ENCODE measurements around the gene HSPB2. TPM values are rescaled to one million over a fixed set of nuclear protein-coding genes. Genes with fewer than 3 reads are reported as not detected.

The HSPB2 gene
- total and polyA plus RNA-seq, 2 of the 8 experiments (the other 6 are each of a cell fraction or from before 2014, with no cell fraction given), result 0.32 to 0.86 TPM

GRCh38 chr11:111932611-111932950 is 20.0 kb downstream of the HSPB2 start:
- Histone ChIP-seq H3K18ac (ENCODE audit: extremely low read depth, low read length) (no peak overlapping the region), H3K4me2 (ENCODE audit: insufficient read depth in 1 of 2, low read depth in 2 of 2, low read length in 2 of 2) (no peak overlapping the region), H3K14ac (ENCODE audit: insufficient read length) (no peak overlapping the region), H3K23me2 (ENCODE audit: low read depth, low read length) (peaks cover 7% of the 10 kb centered on the region; the same call in 1 of the 2 replicates), H3K4me3 (ENCODE audit: extremely low read depth in 1 of 4, insufficient read depth in 2 of 4, low read depth in 3 of 4, low read length in 4 of 4) (no peak overlapping the region), H4K91ac (replicated peaks; ENCODE audit: insufficient read length, low read length) (no peak overlapping the region), H2BK12ac (ENCODE audit: low read depth, low read length) (no peak overlapping the region), H2BK5ac (ENCODE audit: low read depth, low read length) (no peak overlapping the region), H2BK120ac (replicated peaks; ENCODE audit: low read depth, low read length) (no peak overlapping the region), H3K27ac (ENCODE audit: low read depth, low read length) (no peak overlapping the region), H2BK20ac (ENCODE audit: low read length) (no peak overlapping the region), H3K36me3 (ENCODE audit: control insufficient read depth in 2 of 4, insufficient read depth in 4 of 4, low read length in 3 of 4) (no peaks in the 10 kb centered on the region), H2AK5ac (ENCODE audit: low read depth, low read length) (no peak overlapping the region), H3K56ac (replicated peaks; ENCODE audit: insufficient read length, low read depth, low read length) (no peak overlapping the region), H3K79me2 (ENCODE audit: control insufficient read depth in 1 of 2, insufficient read depth in 2 of 2, low read length in 2 of 2) (no peaks in the 10 kb centered on the region), H3K79me1 (ENCODE audit: low read depth, low read length) (no peaks in the 10 kb centered on the region), H3K23ac (ENCODE audit: insufficient read length) (no peak overlapping the region), H4K8ac (ENCODE audit: extremely low read depth, insufficient read depth, low read length) (no peak overlapping the region), H2BK15ac (ENCODE audit: low read length) (no peak overlapping the region), H3K9me3 (ENCODE audit: insufficient read depth in 2 of 2, low read depth in 1 of 2, low read length in 1 of 2) (no peaks in the 10 kb centered on the region), H4K5ac (ENCODE audit: insufficient read length, low read depth, low read length) (no peak overlapping the region), H3K4ac (replicated peaks; ENCODE audit: insufficient read length, low read depth, low read length) (no peak overlapping the region), H3K9ac (replicated peaks in 1 of 4; ENCODE audit: extremely low read depth in 1 of 4, low read depth in 3 of 4, low read length in 3 of 4) (no peak overlapping the region), H2AFZ (ENCODE audit: low read length) (no peak overlapping the region), H4K20me1 (replicated peaks in 1 of 2; ENCODE audit: control insufficient read depth in 1 of 2, insufficient read depth in 2 of 2, low read length in 2 of 2) (no peaks in the 10 kb centered on the region), H3K27me3 (replicated peaks in 1 of 4; ENCODE audit: control insufficient read depth in 3 of 4, extremely low read depth in 1 of 4, insufficient read depth in 3 of 4, low read length in 3 of 4) (no peaks in the 10 kb centered on the region), H3K4me1 (replicated peaks in 1 of 4; ENCODE audit: control insufficient read depth in 3 of 4, insufficient read depth in 4 of 4, low read length in 3 of 4) (peaks cover 0 to 9% (median 5%) of the 10 kb centered on the region in 4 experiments; a peak in 6 of 7 replicates)
- WGBS, 2 experiments (ENCODE audit: extremely low coverage in 1 of 2, insufficient coverage in 1 of 2, insufficient read length in 1 of 2, insufficient replicate concordance in 2 of 2, low coverage in 1 of 2, low lambda C conversion rate in 2 of 2, missing lambda C conversion rate in 1 of 2), result 91% methylated on average over 2 of the region's 2 CpGs; no CpG with 5 or more reads in 1 of the 2 experiments
- DNase-seq (ENCODE audit: low read depth in 1 of 2, low spot score in 2 of 2), result no peak
- FAIRE-seq, result no peak
- POLR2A ChIA-PET (ENCODE audit: partially characterized antibody), result interaction anchor here (1.0 kb wide), 1 partner anchor 10 kb away, joined by 3 read pairs; no protein-coding TSS in a partner anchor
- CTCF ChIA-PET (ENCODE audit: partially characterized antibody), result interaction anchor here (0.6 to 25.5 kb wide), 10 partner anchors 10 to 87 kb away, joined by 3 to 565 read pairs (median 6); no protein-coding TSS in a partner anchor
- TF ChIP-seq BACH1 (IDR thresholded peaks at IDR 0.05; ENCODE audit: low read length), result no peak
- TF ChIP-seq EZH2 (IDR thresholded peaks at IDR 0.05; ENCODE audit: low read depth, low read length, severe bottlenecking), result no peak
- TF ChIP-seq KDM1A (IDR thresholded peaks at IDR 0.05; ENCODE audit: borderline replicate concordance, low read length), result no peak
- no peak for TF ChIP-seq GTF2F1 (IDR thresholded peaks at IDR 0.05; ENCODE audit: borderline replicate concordance, low read depth, low read length)
- no peak for TF ChIP-seq USF2 (IDR thresholded peaks at IDR 0.05; ENCODE audit: low read length)
- TF ChIP-seq RAD21 (IDR thresholded peaks at IDR 0.05 in 1 of 2, conservative IDR thresholded peaks at IDR 0.05 in 1 of 2; ENCODE audit: low read depth in 2 of 2, low read length in 2 of 2), result no peak
- no peak for TF ChIP-seq TAF1 (IDR thresholded peaks at IDR 0.05; ENCODE audit: low read depth, low read length)
- no peak for TF ChIP-seq NANOG (IDR thresholded peaks at IDR 0.05; ENCODE audit: insufficient read depth, low read depth, low read length, poor library complexity, severe bottlenecking)
- no peak for TF ChIP-seq GABPA (IDR thresholded peaks at IDR 0.05; ENCODE audit: borderline replicate concordance, insufficient read depth, low read length)
- no peak for TF ChIP-seq CTCF (IDR thresholded peaks at IDR 0.05; ENCODE audit: control extremely low read depth in 1 of 3, insufficient read depth in 1 of 3, low read depth in 1 of 3, low read length in 3 of 3)
